HepG2 (cell line): Measurements from ENCODE around the gene GART. TPM values are rescaled to one million over a fixed set of nuclear protein-coding genes. Genes with fewer than 3 reads are reported as not detected.
A peak's percentile ranks its signal among the peaks of the same experiment; 100 is the strongest.

Source experiments
- DNMT3B ChIP-seq: conservative IDR thresholded peaks from 2 replicates; pipeline ENCODE4 v1.6.1; 2016; ENCODE audit warnings: missing biosample characterization, control low read depth
- ESRRA ChIP-seq: sonication (generic); formaldehyde crosslinking; IDR thresholded peaks from 2 replicates; pipeline ENCODE4 v1.5.1; 2020; ENCODE audit warnings: mild to moderate bottlenecking, low read depth, missing genetic modification reagents
- FOXK2 ChIP-seq: fragments of 450-650 bp; IDR thresholded peaks from 2 replicates; pipeline ENCODE4 v1.6.1; 2016
- HNRNPH1 ChIP-seq: fragments of 200-400 bp; formaldehyde crosslinking; optimal IDR thresholded peaks from 2 replicates; pipeline ENCODE3; 2017; ENCODE audit warnings: mild to moderate bottlenecking, low read depth, low read length
- HNRNPL ChIP-seq: fragments of 200-400 bp; formaldehyde crosslinking; IDR thresholded peaks from 2 replicates; pipeline ENCODE4 v1.6.1; 2017; ENCODE audit warnings: mild to moderate bottlenecking, low read depth, low read length
- SRSF1 ChIP-seq: fragments of 200-400 bp; formaldehyde crosslinking; optimal IDR thresholded peaks from 2 replicates; pipeline ENCODE3; 2017; ENCODE audit warnings: mild to moderate bottlenecking, low read depth, low read length, moderate library complexity
- TCF7 ChIP-seq: sonication (generic); IDR thresholded peaks from 2 replicates; pipeline ENCODE4 v1.6.1; 2016; ENCODE audit warnings: antibody characterized with exemption, low read depth
- ZMAT3 ChIP-seq: sonication (generic); formaldehyde crosslinking; conservative IDR thresholded peaks from 2 replicates; pipeline ENCODE4 v1.7.0; 2021; ENCODE audit warnings: missing genetic modification reagents
- ZNF333 ChIP-seq: sonication (generic); formaldehyde crosslinking; IDR thresholded peaks from 2 replicates; pipeline ENCODE4 v1.4.0; 2020; ENCODE audit warnings: mild to moderate bottlenecking, missing genetic modification reagents, borderline replicate concordance
- ZNF564 ChIP-seq: sonication (generic); formaldehyde crosslinking; IDR thresholded peaks from 2 replicates; pipeline ENCODE4 v1.8.1; 2023; ENCODE audit warnings: mild to moderate bottlenecking, missing genetic modification reagents
- ZNF607 ChIP-seq: sonication (generic); formaldehyde crosslinking; IDR thresholded peaks from 2 replicates; pipeline ENCODE4 v1.5.1; 2020; ENCODE audit warnings: missing genetic modification reagents, mild to moderate bottlenecking, borderline replicate concordance
- ZNF629 ChIP-seq: sonication (generic); formaldehyde crosslinking; conservative IDR thresholded peaks from 2 replicates; pipeline ENCODE4 v1.5.0; 2020; ENCODE audit warnings: missing genetic modification reagents
- ZNF746 ChIP-seq: sonication (generic); formaldehyde crosslinking; IDR thresholded peaks from 2 replicates; pipeline ENCODE4 v1.8.0; 2022; ENCODE audit warnings: mild to moderate bottlenecking, missing genetic modification reagents
- ZNF773 ChIP-seq: sonication (generic); formaldehyde crosslinking; IDR thresholded peaks from 2 replicates; pipeline ENCODE4 v1.4.0; 2020; ENCODE audit warnings: missing genetic modification reagents, borderline replicate concordance
- ZSCAN29 ChIP-seq: sonication (generic); formaldehyde crosslinking; conservative IDR thresholded peaks from 2 replicates; pipeline ENCODE4 v1.4.0; 2020; ENCODE audit warnings: mild to moderate bottlenecking, missing genetic modification reagents
- polyA plus RNA-seq, 8 experiments: library from polyadenylated mRNA; depleted of rRNA in 3 of 8; stranded (reverse) in 7 of 8; unstranded in 1 of 8; fragments of >200 nt; fragmentation: Illumina TruSeq in 4 of 8; extraction: Trizol in 4 of 8; gene quantifications; 2 replicates each; pipeline versions ENCODE4 v1.2.1 to v1.2.3, GENCODE V29; 2011 to 2016; ENCODE audit warnings: low read depth in 4 of 8, missing spikeins in 1 of 8, mixed read lengths in 1 of 8; ENCODE audit not compliant: insufficient read depth in 1 of 8
- total RNA-seq, 5 experiments: library from RNA; depleted of rRNA; stranded (reverse); fragments of >200 nt; fragmentation: Illumina TruSeq; extraction: Trizol; gene quantifications; 2 replicates each; pipeline ENCODE4 v1.2.3, GENCODE V29; 2016; ENCODE audit warnings: low read depth in 1 of 5
- TF ChIP-seq, protein P1 (sequence below): sonication (generic); formaldehyde crosslinking; conservative IDR thresholded peaks from 2 replicates; pipeline ENCODE4 v1.4.0; 2020; ENCODE audit warnings: missing genetic modification reagents
- TF ChIP-seq, protein P2 (sequence below): sonication (generic); formaldehyde crosslinking; IDR thresholded peaks from 2 replicates; pipeline ENCODE4 v1.5.1; 2020; ENCODE audit warnings: mild to moderate bottlenecking, missing genetic modification reagents, borderline replicate concordance
- TF ChIP-seq, protein P3 (sequence below): sonication (generic); IDR thresholded peaks from 2 replicates; pipeline ENCODE4 v1.6.1; 2016; ENCODE audit warnings: low read depth, borderline replicate concordance
- TF ChIP-seq, protein P4 (sequence below): sonication (generic); formaldehyde crosslinking; IDR thresholded peaks from 2 replicates; pipeline ENCODE4 v1.5.0; 2020; ENCODE audit warnings: missing genetic modification reagents

GART gene
- total and polyA plus RNA-seq, 2 of the 13 experiments (the other 11 are each of a cell fraction or from before 2014, with no cell fraction given): 17.9 to 109 TPM

DNA sequence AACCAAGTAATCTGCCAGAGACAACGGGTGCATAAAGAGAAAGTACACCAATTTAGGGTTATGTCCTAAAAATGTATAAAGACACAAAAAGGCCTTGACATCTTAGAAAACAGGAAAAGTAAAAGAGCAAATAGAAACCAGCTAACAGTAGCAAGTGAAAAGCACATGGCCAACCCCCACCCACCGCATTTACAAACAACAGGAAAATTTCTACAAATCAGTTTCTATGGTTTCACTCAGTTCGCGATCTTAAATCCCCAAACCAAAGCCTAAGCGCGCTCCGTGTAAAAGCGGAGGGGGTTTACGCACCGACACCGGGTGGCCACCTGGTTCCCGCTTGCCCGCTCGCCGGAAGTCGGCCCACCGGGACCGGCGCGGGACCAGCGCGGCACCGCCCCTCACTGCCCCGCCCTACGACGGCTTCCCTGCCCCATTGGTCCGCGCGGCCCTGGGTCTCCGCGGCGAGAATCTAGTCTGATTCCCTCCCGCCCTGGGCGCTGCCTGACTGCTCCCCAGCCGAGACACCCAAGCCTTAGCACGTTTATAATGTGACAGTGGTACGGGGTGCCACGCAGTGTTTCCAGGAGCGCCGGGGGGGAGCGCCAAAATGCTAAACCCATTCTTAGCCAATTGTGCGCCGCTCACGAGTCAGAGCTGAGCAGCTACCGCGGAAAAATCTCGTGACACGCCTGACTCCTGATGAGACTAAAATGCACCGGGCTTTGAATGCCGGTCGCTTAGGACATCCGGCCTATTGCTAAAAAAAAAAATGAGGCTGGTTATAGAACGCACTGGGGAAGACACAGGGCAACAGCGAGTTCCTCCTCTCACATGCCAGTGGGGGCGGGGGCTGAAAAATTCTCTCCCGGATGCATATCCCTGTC is at the start of gene GART (continued):
- no peak for TF ChIP-seq ZNF564
- no peak for TF ChIP-seq ZNF333 (CRISPR knock-in tag)
- no peak for TF ChIP-seq DNMT3B (CRISPR knock-in tag)
- TF ChIP-seq, protein P1, sequence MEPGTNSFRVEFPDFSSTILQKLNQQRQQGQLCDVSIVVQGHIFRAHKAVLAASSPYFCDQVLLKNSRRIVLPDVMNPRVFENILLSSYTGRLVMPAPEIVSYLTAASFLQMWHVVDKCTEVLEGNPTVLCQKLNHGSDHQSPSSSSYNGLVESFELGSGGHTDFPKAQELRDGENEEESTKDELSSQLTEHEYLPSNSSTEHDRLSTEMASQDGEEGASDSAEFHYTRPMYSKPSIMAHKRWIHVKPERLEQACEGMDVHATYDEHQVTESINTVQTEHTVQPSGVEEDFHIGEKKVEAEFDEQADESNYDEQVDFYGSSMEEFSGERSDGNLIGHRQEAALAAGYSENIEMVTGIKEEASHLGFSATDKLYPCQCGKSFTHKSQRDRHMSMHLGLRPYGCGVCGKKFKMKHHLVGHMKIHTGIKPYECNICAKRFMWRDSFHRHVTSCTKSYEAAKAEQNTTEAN (CRISPR knock-in tag): peak; percentile 70; the same call in 1 of the 2 replicates
- peak; percentile 71; the same call in 1 of the 2 replicates for TF ChIP-seq ZNF607 (CRISPR knock-in tag)
- TF ChIP-seq TCF7: no peak
- no peak for TF ChIP-seq HNRNPH1
- TF ChIP-seq ZNF773: peak; percentile 77; the same call in 1 of the 2 replicates
- TF ChIP-seq, protein P2, sequence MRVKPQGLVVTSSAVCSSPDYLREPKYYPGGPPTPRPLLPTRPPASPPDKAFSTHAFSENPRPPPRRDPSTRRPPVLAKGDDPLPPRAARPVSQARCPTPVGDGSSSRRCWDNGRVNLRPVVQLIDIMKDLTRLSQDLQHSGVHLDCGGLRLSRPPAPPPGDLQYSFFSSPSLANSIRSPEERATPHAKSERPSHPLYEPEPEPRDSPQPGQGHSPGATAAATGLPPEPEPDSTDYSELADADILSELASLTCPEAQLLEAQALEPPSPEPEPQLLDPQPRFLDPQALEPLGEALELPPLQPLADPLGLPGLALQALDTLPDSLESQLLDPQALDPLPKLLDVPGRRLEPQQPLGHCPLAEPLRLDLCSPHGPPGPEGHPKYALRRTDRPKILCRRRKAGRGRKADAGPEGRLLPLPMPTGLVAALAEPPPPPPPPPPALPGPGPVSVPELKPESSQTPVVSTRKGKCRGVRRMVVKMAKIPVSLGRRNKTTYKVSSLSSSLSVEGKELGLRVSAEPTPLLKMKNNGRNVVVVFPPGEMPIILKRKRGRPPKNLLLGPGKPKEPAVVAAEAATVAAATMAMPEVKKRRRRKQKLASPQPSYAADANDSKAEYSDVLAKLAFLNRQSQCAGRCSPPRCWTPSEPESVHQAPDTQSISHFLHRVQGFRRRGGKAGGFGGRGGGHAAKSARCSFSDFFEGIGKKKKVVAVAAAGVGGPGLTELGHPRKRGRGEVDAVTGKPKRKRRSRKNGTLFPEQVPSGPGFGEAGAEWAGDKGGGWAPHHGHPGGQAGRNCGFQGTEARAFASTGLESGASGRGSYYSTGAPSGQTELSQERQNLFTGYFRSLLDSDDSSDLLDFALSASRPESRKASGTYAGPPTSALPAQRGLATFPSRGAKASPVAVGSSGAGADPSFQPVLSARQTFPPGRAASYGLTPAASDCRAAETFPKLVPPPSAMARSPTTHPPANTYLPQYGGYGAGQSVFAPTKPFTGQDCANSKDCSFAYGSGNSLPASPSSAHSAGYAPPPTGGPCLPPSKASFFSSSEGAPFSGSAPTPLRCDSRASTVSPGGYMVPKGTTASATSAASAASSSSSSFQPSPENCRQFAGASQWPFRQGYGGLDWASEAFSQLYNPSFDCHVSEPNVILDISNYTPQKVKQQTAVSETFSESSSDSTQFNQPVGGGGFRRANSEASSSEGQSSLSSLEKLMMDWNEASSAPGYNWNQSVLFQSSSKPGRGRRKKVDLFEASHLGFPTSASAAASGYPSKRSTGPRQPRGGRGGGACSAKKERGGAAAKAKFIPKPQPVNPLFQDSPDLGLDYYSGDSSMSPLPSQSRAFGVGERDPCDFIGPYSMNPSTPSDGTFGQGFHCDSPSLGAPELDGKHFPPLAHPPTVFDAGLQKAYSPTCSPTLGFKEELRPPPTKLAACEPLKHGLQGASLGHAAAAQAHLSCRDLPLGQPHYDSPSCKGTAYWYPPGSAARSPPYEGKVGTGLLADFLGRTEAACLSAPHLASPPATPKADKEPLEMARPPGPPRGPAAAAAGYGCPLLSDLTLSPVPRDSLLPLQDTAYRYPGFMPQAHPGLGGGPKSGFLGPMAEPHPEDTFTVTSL: no peak; the same call in none of the 2 replicates
- TF ChIP-seq, protein P3, sequence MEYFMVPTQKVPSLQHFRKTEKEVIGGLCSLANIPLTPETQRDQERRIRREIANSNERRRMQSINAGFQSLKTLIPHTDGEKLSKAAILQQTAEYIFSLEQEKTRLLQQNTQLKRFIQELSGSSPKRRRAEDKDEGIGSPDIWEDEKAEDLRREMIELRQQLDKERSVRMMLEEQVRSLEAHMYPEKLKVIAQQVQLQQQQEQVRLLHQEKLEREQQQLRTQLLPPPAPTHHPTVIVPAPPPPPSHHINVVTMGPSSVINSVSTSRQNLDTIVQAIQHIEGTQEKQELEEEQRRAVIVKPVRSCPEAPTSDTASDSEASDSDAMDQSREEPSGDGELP: peak; percentile 68; the same call in 1 of the 2 replicates
- no peak for TF ChIP-seq ZSCAN29 (CRISPR knock-in tag)
- no peak; the same call in 1 of the 2 replicates for TF ChIP-seq HNRNPL
- peak; percentile 24; the same call in 1 of the 2 replicates for TF ChIP-seq ZNF746 (CRISPR knock-in tag)
- no peak for TF ChIP-seq FOXK2
- 0 out of 2 replicates have a peak, but pooled peaks have one; percentile 22 for TF ChIP-seq ESRRA (CRISPR knock-in tag)
- TF ChIP-seq SRSF1: no peak
- TF ChIP-seq ZMAT3 (CRISPR knock-in tag): no peak; the same call in 1 of the 2 replicates
- TF ChIP-seq ZNF629: 0 out of 2 replicates have a peak, but pooled peaks have one; percentile 22
- TF ChIP-seq, protein P4, sequence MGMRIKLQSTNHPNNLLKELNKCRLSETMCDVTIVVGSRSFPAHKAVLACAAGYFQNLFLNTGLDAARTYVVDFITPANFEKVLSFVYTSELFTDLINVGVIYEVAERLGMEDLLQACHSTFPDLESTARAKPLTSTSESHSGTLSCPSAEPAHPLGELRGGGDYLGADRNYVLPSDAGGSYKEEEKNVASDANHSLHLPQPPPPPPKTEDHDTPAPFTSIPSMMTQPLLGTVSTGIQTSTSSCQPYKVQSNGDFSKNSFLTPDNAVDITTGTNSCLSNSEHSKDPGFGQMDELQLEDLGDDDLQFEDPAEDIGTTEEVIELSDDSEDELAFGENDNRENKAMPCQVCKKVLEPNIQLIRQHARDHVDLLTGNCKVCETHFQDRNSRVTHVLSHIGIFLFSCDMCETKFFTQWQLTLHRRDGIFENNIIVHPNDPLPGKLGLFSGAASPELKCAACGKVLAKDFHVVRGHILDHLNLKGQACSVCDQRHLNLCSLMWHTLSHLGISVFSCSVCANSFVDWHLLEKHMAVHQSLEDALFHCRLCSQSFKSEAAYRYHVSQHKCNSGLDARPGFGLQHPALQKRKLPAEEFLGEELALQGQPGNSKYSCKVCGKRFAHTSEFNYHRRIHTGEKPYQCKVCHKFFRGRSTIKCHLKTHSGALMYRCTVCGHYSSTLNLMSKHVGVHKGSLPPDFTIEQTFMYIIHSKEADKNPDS (CRISPR knock-in tag): no peak
